AG04450 (cell line): Measurements from ENCODE around the gene PTPN4. TPM values are rescaled to one million over a fixed set of nuclear protein-coding genes. Genes with fewer than 3 reads are reported as not detected.

Experiments used
- CTCF ChIA-PET: fragments of 300-600, 350-600 bp; formaldehyde crosslinking; extraction: SDS; loops from one replicate; lab custom pipeline; 2022; ENCODE audit warnings: antibody characterized with exemption, inconsistent platforms; lab: Charles Lee
- POLR2A ChIA-PET: fragments of 350-600 bp; formaldehyde crosslinking; extraction: SDS; loops from one replicate; lab custom pipeline; 2021; ENCODE audit warnings: antibody characterized with exemption, inconsistent platforms; lab: Yijun Ruan, JAX
- DNase-seq: peaks from one replicate; pipeline ENCODE4 v3.0.0-alpha.2; 2011; ENCODE audit warnings: low read depth, low spot score
- H3K27ac ChIP-seq: one replicate; pipeline ENCODE4 v1.5.1; 2012; ENCODE audit warnings: low read depth, low read length, control low read depth
- H3K27me3 ChIP-seq: one replicate; pipeline ENCODE4 v1.6.0; 2012; ENCODE audit warnings: low read length; ENCODE audit not compliant: control insufficient read depth, insufficient read depth
- H3K4me3 ChIP-seq: 2 replicates; pipeline ENCODE4 v1.5.1; 2011; ENCODE audit warnings: mild to moderate bottlenecking, low read depth, low read length, control low read depth
- H3K9me3 ChIP-seq: 2 replicates; pipeline ENCODE4 v1.5.1; 2012; ENCODE audit warnings: low read length; ENCODE audit not compliant: control insufficient read depth, insufficient read depth
- polyA plus RNA-seq: library from polyadenylated mRNA; depleted of rRNA; stranded (reverse); fragments of >200 nt; gene quantifications from 2 replicates; pipeline ENCODE4 v1.2.3, GENCODE V29; 2011
- TF ChIP-seq, protein P1 (sequence below): IDR thresholded peaks from 2 replicates; pipeline ENCODE4 v1.5.1; 2011; ENCODE audit warnings: low read depth, low read length, control low read depth, inconsistent platforms

Gene PTPN4
- polyA plus RNA-seq, 1 experiment: 19.6 TPM

DNA sequence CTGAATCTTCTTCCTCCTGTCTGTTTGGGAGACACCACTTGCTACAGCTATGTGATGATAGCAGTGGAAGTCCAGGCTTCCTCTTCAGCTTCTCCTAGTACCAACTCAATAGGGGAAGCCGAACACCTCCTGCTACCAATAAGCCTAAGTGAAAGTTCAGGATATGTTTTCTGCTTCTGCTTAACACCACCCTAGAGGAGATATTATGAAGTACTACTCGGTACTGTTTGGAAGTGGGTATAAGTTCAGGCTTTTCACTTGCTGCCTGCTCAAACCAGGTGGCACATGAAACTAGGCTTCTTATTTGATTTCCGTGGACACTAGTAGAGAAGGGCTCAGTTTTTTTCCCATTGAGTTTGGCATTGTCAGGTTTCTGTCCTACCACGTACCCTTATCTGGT, 99.8 kb downstream of the PTPN4 start:
- DNase-seq: no peak
- TF ChIP-seq, protein P1, sequence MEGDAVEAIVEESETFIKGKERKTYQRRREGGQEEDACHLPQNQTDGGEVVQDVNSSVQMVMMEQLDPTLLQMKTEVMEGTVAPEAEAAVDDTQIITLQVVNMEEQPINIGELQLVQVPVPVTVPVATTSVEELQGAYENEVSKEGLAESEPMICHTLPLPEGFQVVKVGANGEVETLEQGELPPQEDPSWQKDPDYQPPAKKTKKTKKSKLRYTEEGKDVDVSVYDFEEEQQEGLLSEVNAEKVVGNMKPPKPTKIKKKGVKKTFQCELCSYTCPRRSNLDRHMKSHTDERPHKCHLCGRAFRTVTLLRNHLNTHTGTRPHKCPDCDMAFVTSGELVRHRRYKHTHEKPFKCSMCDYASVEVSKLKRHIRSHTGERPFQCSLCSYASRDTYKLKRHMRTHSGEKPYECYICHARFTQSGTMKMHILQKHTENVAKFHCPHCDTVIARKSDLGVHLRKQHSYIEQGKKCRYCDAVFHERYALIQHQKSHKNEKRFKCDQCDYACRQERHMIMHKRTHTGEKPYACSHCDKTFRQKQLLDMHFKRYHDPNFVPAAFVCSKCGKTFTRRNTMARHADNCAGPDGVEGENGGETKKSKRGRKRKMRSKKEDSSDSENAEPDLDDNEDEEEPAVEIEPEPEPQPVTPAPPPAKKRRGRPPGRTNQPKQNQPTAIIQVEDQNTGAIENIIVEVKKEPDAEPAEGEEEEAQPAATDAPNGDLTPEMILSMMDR: no peak
- CTCF ChIA-PET: interaction anchor here (0.9 kb wide), 1 partner anchor 29 kb away, joined by 3 read pairs; no protein-coding TSS in a partner anchor
- H3K27me3 ChIP-seq: no peaks in the 10 kb centered on the region
- H3K27ac ChIP-seq: no peak overlapping the region
- no peaks in the 10 kb centered on the region for H3K9me3 ChIP-seq
- POLR2A ChIA-PET: no interaction called here
- H3K4me3 ChIP-seq: no peak overlapping the region

DNA sequence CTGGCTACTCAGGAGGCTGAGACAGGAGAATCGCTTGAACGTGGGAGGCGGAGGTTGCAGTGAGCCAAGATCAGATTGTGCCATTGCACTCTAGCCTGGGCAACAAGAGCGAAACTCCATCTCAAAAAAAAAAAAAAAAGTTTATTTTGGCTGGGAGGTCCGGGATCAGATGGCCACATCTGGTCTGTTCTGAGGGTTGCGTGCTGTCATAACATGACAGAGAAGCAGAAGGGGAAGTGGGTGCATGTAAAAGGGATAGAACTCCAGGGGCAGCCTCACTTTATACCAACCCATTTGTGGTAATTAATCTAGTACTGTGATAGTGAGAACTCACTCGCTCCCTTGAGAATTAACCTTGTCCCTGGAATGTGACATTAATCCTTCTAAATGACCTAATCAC, 101.2 kb downstream of the PTPN4 start:
- no peaks in the 10 kb centered on the region for H3K9me3 ChIP-seq
- DNase-seq: no peak
- TF ChIP-seq, protein P1: no peak
- no peaks in the 10 kb centered on the region for H3K27me3 ChIP-seq
- H3K27ac ChIP-seq: no peak overlapping the region
- ChIA-PET CTCF (no interaction called here), POLR2A (no interaction called here)
- no peak overlapping the region for H3K4me3 ChIP-seq

DNA sequence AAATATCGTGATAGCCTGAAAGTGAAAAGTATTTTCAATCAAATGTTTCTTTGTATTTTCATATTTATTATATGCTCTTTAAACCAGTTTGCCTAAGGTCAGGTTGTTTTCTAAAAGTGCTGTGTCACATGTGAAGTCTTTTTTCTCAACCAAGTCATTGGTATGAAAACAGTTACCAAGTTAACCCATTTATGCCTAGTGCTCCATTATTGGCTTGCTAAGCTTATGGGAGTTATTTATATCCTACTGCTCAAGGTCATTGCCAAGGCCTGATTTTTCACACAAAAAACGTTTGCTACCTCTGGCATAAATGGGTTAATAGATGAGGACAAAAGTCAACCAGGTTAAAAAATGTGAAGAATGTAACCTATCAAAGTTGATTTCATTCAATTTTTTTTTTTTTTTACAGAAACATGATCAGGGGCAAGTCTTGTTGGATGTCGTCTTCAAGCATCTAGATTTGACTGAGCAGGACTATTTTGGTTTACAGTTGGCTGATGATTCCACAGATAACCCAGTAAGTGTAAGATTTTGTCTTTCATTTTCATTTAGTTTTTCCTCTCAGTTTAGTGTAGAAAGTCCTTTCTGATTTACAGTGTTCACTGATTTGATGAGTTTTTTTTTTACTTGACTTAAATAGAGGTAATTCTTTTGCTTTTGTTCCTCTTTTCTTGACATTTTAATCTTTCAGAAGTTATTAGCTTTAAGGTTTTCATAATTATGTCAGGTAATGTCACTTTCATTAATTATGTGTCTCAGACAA, 102.6 kb downstream of the PTPN4 start:
- no peak overlapping the region for H3K4me3 ChIP-seq
- POLR2A ChIA-PET: no interaction called here
- CTCF ChIA-PET: interaction anchor here (0.7 to 1.4 kb wide), 2 partner anchors 12 to 159 kb away, joined by 3 to 4 read pairs; no protein-coding TSS in a partner anchor
- TF ChIP-seq, protein P1: no peak
- no peak for DNase-seq
- H3K27me3 ChIP-seq: no peaks in the 10 kb centered on the region
- H3K9me3 ChIP-seq: no peaks in the 10 kb centered on the region
- H3K27ac ChIP-seq: no peak overlapping the region

DNA sequence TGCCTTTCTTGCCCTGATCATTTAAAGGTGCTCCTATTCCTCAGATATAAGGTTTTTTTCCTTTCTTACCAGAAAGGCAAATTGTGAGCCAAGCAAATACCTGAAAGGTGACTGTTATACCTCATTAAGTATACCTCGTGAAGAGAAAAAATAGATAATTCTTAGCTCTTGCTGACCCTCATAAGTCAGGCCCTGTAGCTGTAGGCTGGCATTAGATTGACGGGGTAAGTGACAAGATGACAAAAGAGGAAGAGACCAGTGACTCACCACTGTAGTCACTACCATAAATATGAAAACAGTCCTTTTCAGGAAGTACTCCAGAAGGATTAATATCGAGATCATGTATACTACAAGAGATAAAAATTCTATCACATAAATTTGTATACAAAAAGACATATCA, 104.6 kb downstream of the PTPN4 start:
- no peaks in the 10 kb centered on the region for H3K27me3 ChIP-seq
- no peaks in the 10 kb centered on the region for H3K9me3 ChIP-seq
- CTCF ChIA-PET: interaction anchor here (1.0 to 1.6 kb wide), 2 partner anchors 39 to 311 kb away, joined by 3 read pairs; no protein-coding TSS in a partner anchor
- no peak overlapping the region for H3K4me3 ChIP-seq
- DNase-seq: no peak
- no peak overlapping the region for H3K27ac ChIP-seq
- TF ChIP-seq, protein P1: no peak
- POLR2A ChIA-PET: interaction anchor here (0.7 kb wide), 1 partner anchor 89 kb away, joined by 3 read pairs; no protein-coding TSS in a partner anchor

DNA sequence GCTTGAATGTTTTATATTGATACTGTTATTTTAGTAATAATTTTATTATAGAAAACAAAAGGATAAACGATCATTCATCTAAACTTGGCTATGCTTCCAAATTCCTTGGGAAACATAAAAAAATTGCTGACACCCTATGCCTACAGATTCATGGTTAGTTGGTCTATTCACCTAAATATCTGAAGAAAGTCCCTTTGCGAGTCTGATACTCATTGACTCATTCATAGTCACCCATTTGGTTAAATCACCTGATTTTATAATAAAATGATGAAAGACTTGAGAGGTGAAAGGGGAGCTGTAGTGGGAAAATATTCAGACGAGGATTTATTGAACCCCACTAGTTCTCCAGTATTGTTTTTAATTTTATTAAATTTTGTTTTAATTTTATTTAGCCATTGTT, 112.0 kb downstream of the PTPN4 start:
- Histone ChIP-seq H3K4me3 (no peak overlapping the region), H3K9me3 (no peaks in the 10 kb centered on the region), H3K27me3 (no peaks in the 10 kb centered on the region), H3K27ac (no peak overlapping the region)
- ChIA-PET CTCF (interaction anchor here (1.3 kb wide), 1 partner anchor 10 kb away, joined by 3 read pairs; no protein-coding TSS in a partner anchor), POLR2A (no interaction called here)
- no peak for DNase-seq
- TF ChIP-seq, protein P1: no peak
